Osteocyte (in vitro differentiated cells): Measurements from ENCODE around the gene RNF113B. TPM values are rescaled to one million over a fixed set of nuclear protein-coding genes. Genes with fewer than 3 reads are reported as not detected.
A peak's percentile ranks its signal among the peaks of the same experiment; 100 is the strongest.

Source experiments
- DNase-seq: peaks from one replicate; pipeline ENCODE4 v3.0.0; 2021; ENCODE audit warnings: mixed read lengths; ENCODE audit not compliant: unreplicated experiment; ENCODE audit errors: extremely low spot score
- H3K27ac Mint-ChIP-seq: one replicate; pipeline ENCODE4 v1.8.0; 2021; ENCODE audit warnings: mild to moderate bottlenecking, mixed read lengths; ENCODE audit not compliant: unreplicated experiment
- H3K27me3 Mint-ChIP-seq: one replicate; pipeline ENCODE4 v1.8.0; 2021; ENCODE audit warnings: mixed read lengths; ENCODE audit not compliant: unreplicated experiment
- H3K36me3 Mint-ChIP-seq: one replicate; pipeline ENCODE4 v1.8.0; 2021; ENCODE audit warnings: mixed read lengths; ENCODE audit not compliant: unreplicated experiment
- H3K4me1 Mint-ChIP-seq: one replicate; pipeline ENCODE4 v1.8.0; 2021; ENCODE audit warnings: mixed read lengths; ENCODE audit not compliant: unreplicated experiment
- H3K4me3 Mint-ChIP-seq: one replicate; pipeline ENCODE4 v1.8.0; 2021; ENCODE audit warnings: mild to moderate bottlenecking, moderate library complexity, mixed read lengths; ENCODE audit not compliant: unreplicated experiment
- H3K9me3 Mint-ChIP-seq: one replicate; pipeline ENCODE4 v1.8.0; 2021; ENCODE audit warnings: mixed read lengths; ENCODE audit not compliant: unreplicated experiment
- total RNA-seq: library from RNA; stranded (reverse); gene quantifications from 2 replicates; pipeline ENCODE4 v1.2.1, GENCODE V29; 2021
- TF ChIP-seq, protein P1 (sequence below): fragments of 200-600 bp; sonication (generic); IDR thresholded peaks from 2 replicates; pipeline ENCODE4 v1.5.0; 2021; ENCODE audit warnings: antibody characterized with exemption, mild to moderate bottlenecking, moderate library complexity

Gene RNF113B
- total RNA-seq, 1 donor from 2014 or later: not detected

- no peak overlapping the region for H3K4me3 Mint-ChIP-seq
- peaks cover 15% of the 10 kb centered on the region for H3K9me3 Mint-ChIP-seq
- DNase-seq: no peak
- TF ChIP-seq, protein P1, sequence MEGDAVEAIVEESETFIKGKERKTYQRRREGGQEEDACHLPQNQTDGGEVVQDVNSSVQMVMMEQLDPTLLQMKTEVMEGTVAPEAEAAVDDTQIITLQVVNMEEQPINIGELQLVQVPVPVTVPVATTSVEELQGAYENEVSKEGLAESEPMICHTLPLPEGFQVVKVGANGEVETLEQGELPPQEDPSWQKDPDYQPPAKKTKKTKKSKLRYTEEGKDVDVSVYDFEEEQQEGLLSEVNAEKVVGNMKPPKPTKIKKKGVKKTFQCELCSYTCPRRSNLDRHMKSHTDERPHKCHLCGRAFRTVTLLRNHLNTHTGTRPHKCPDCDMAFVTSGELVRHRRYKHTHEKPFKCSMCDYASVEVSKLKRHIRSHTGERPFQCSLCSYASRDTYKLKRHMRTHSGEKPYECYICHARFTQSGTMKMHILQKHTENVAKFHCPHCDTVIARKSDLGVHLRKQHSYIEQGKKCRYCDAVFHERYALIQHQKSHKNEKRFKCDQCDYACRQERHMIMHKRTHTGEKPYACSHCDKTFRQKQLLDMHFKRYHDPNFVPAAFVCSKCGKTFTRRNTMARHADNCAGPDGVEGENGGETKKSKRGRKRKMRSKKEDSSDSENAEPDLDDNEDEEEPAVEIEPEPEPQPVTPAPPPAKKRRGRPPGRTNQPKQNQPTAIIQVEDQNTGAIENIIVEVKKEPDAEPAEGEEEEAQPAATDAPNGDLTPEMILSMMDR: no peak
- H3K27me3 Mint-ChIP-seq: no peaks in the 10 kb centered on the region
- peaks cover 69% of the 10 kb centered on the region for H3K4me1 Mint-ChIP-seq
- H3K36me3 Mint-ChIP-seq: peaks cover 26% of the 10 kb centered on the region
- peak overlapping the region; percentile 74 for H3K27ac Mint-ChIP-seq
These were observed 29.9 kb upstream of the RNF113B start for GRCh38 chr13:98206946-98207345.

GRCh38 chr13:98204546-98204945, 27.5 kb upstream of the RNF113B start:
- Mint-ChIP-seq H3K9me3 (peaks cover 15% of the 10 kb centered on the region), H3K27me3 (no peaks in the 10 kb centered on the region), H3K36me3 (peaks cover 35% of the 10 kb centered on the region), H3K4me1 (peaks cover 71% of the 10 kb centered on the region), H3K27ac (peak overlapping the region; percentile 76), H3K4me3 (no peak overlapping the region)
- TF ChIP-seq, protein P1: no peak
- DNase-seq: no peak

GRCh38 chr13:98203646-98204326, 26.7 kb upstream of the RNF113B start:
- H3K36me3 Mint-ChIP-seq: peaks cover 38% of the 10 kb centered on the region
- H3K9me3 Mint-ChIP-seq: peaks cover 15% of the 10 kb centered on the region
- H3K27me3 Mint-ChIP-seq: no peaks in the 10 kb centered on the region
- H3K4me3 Mint-ChIP-seq: peak overlapping the region; percentile 19
- no peak for DNase-seq
- TF ChIP-seq, protein P1: no peak
- H3K27ac Mint-ChIP-seq: peak overlapping the region; percentile 76
- peaks cover 71% of the 10 kb centered on the region for H3K4me1 Mint-ChIP-seq

DNA sequence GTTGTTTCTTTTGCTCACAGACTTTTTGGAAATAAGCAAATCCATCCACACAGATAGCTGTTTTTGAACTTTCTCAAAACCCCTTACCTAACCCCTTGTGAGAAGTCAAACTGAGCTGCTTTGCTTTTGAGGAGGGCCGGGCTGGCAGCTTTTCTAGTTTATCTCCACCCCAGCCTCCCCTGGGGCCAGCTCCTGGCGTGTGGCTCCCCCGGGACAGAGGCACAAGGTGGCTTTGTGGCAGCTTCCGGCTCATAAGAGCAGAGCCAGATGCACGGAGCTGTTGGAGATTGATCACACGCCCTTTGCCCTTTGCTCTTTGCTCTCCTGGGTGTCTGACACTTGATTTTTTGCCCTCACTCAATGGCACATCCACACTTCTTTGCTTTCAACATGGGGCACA, 24.9 kb upstream of the RNF113B start:
- TF ChIP-seq, protein P1: no peak
- Mint-ChIP-seq H3K4me1 (peaks cover 59% of the 10 kb centered on the region), H3K27ac (peak overlapping the region; percentile 77), H3K27me3 (no peaks in the 10 kb centered on the region), H3K9me3 (peaks cover 15% of the 10 kb centered on the region), H3K4me3 (no peak overlapping the region), H3K36me3 (peaks cover 38% of the 10 kb centered on the region)
- no peak for DNase-seq

- peaks cover 34% of the 10 kb centered on the region for H3K36me3 Mint-ChIP-seq
- TF ChIP-seq, protein P1: no peak
- H3K9me3 Mint-ChIP-seq: peaks cover 9% of the 10 kb centered on the region
- H3K27ac Mint-ChIP-seq: no peak overlapping the region
- DNase-seq: no peak
- no peak overlapping the region for H3K4me3 Mint-ChIP-seq
- H3K4me1 Mint-ChIP-seq: peaks cover 56% of the 10 kb centered on the region
- H3K27me3 Mint-ChIP-seq: no peaks in the 10 kb centered on the region
These were observed 24.1 kb upstream of the RNF113B start for GRCh38 chr13:98201189-98201588.
